ENCODE data around the gene BAG3.
"Not testable (repeated sequence)": the region's sequence is repeated elsewhere in the genome, so short reads cannot be mapped to it uniquely, and the experiment has no call there.

Gene BAG3

DNA sequence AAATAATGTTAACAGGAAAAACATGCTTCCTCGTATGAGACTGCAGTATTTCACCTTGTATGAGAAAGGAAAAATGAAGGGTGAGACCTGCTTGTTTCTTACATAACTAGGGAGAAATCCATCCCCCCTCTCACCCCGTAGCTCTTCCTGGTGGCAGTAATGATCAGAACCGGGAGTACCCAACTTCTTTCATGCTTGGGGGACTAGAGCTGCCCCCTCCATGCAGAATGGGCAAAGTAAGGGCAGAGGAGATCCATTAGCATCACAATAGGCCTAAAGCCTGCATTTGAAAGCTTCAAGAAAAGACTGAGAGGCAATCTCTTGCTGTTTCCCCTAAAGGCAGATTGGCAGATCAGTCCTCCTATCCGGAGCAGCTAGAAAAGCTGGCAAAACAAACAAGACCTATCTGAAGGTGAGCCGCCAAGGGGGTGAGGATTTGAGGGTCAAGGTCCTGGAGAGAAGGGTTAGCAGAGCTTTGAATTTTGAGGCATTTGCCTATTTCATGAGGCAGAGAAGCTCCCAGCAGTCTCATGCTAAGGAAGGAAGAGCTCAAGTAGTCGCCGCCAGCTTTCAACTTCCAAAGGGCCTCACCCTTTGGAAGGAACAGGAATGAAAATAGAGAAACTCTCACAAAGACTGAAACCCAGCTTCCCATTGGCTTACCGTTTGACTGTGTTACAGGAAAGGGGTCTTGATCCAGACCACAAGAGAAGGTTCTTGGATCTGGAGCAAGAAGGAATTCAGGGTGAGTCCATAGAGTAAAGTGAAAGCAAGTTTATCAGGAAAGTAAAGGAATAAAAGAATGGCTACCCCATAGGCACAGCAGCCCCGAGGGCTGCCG lies 36.2 kb downstream of the BAG3 start:
- in situ Hi-C loops (cut with MboI; ENCODE audit: low sequenced_read_pairs) = no loop called here

DNA sequence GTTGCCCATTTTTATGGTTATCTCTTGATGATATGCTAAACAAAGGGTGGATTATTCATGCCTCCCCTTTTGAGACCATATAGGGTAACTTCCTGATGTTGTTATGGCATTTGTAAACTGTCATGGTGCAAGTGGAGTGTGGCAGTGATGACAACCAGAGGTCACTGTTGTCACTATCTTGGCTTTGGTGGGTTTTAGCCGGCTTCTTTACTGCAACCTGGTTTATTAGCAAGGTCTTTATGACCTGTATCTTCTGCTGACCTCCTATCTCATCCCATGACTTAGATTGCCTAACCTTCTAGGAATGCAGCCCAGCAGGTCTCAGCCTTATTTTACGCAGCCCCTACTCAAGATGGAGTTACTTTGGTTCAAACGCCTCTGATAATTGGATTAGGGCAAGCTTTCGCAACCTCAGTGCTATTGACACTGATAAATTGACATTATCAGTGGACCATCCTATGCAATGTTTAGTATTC lies 36.9 kb downstream of the BAG3 start:
- in situ Hi-C loops (cut with MboI; ENCODE audit: low sequenced_read_pairs) = no loop called here

GRCh38 chr10:119689016-119689580 lies 37.9 kb downstream of the BAG3 start:
- in situ Hi-C loops (cut with MboI; ENCODE audit: low sequenced_read_pairs) = no loop called here

DNA sequence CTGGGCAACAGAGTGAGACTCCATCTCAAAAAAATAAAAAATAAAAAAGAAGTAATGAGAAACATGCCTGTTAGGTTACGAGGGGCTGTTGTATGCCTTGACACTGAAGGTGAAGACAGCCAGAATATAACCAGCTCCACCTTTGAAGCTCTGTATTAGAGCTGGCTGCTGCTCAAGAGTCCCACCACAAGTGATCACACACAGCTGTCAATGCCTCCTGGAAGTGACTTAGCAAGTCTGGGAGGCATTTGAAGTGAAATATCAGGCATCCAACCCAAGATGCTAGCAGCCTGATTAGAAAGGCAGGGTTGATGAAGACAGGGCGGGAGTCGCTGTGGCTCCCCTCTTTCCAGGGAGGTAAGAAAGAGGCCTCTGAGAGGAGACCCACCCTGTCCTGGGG lies 40.5 kb downstream of the BAG3 start:
- in situ Hi-C loops (cut with MboI; ENCODE audit: low sequenced_read_pairs) = no loop called here

DNA sequence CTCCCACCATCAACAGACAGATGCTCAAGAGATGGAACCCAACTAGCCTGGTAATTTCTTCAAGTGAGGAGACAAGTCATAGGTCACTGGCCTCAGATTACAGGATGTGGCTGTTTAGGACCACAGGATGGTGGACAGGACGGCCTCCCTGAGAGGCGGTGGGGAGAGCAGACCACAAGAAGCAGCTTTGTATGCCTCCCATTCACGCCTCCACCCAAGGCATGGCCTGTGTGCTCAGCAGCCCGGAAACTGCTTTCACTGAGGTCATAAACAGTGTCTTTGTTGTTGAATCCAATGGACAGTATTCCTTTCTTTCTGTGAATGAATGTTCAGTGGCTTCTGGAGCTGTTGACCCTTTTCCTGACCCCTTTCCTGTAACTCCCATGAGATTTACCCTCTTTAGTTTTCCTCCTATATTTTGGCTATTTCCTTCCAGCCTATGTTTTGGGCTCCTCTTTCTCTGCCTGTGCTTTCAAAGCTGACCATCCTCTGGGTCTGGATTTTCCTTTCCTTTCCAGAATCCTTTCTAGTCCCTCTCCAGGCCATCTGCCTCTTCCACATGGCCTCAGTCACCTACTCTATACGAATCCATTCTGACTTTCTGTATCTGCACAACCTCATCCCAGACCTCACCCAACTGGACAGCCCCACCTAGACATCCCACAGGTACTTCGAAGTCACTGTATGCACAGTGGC lies 42.2 kb downstream of the BAG3 start:
- in situ Hi-C loops (cut with MboI; ENCODE audit: low sequenced_read_pairs) = no loop called here

- in situ Hi-C loops (cut with MboI; ENCODE audit: low sequenced_read_pairs) = no loop called here
Observed at GRCh38 chr10:119694608-119695007, 43.4 kb downstream of the BAG3 start.

- in situ Hi-C loops (cut with MboI; ENCODE audit: low sequenced_read_pairs) = no loop called here
Observed at GRCh38 chr10:119700321-119700954, 49.3 kb downstream of the BAG3 start.

GRCh38 chr10:119701861-119702260 lies 50.7 kb downstream of the BAG3 start:
- in situ Hi-C loops (cut with MboI; ENCODE audit: low sequenced_read_pairs) = no loop called here

GRCh38 chr10:119702583-119702982 lies 51.4 kb downstream of the BAG3 start:
- in situ Hi-C loops (cut with MboI; ENCODE audit: low sequenced_read_pairs) = no loop called here

GRCh38 chr10:119703903-119704508 lies 52.8 kb downstream of the BAG3 start:
- in situ Hi-C loops (cut with MboI; ENCODE audit: low sequenced_read_pairs) = no loop called here

- in situ Hi-C loops (cut with MboI; ENCODE audit: low sequenced_read_pairs) = no loop called here
Observed at GRCh38 chr10:119705434-119705831, 54.3 kb downstream of the BAG3 start.

GRCh38 chr10:119706521-119707278 lies 55.5 kb downstream of the BAG3 start:
- in situ Hi-C loops (cut with MboI; ENCODE audit: low sequenced_read_pairs) = no loop called here

GRCh38 chr10:119707331-119707730 lies 56.2 kb downstream of the BAG3 start:
- in situ Hi-C loops (cut with MboI; ENCODE audit: low sequenced_read_pairs) = not testable (repeated sequence)

GRCh38 chr10:119710935-119711334 lies 59.8 kb downstream of the BAG3 start:
- in situ Hi-C loops (cut with MboI; ENCODE audit: low sequenced_read_pairs) = not testable (repeated sequence)

DNA sequence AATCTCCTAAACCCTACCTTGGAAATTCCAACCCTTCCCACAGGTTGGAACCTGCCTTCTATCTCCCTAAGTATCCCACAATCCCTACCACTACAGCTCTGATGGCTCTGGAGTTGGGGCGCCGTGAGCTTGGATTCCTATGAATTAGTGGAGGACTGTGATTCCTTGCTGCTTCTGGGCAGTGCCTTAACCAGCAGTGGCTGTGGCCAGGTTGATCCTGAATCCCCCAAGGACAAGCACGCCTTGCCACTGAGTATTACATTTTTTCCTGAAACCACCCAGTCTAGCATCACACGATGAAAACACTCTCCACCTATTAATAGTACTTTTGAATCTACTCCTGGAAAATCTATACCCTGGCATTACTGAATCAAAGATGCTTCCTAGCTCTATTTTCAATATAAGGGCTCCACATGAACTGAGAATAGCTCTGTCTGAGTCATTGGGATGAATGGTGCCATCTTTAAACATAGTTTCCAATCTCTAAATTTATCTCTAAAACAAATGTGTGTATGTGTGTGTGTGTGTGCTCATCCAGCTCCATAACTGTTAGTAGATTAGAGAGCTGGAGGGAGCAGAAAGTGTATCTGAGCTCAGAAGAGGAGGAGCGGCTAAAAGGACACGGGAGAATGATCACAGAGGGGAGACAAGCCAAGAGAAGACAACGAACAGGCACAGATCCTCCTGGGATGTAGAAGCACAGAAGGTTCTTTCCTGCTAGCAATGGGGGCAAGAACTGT lies 62.7 kb downstream of the BAG3 start:
- in situ Hi-C loops (cut with MboI; ENCODE audit: low sequenced_read_pairs) = no loop called here

DNA sequence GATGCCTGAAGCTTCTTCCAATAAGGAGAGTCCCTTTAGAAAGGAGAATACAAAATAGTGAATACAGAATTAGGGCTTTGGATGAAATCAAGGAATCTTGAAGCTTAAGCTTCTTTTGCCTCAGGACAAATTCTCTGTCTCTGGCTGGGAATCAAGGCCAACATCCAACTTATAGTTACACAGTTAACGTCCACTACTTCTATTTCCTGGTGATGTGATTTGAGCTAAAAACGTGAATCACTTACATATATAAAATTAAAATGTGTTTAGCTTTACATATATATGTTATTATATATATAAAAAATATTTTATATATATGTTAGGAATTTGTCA lies 63.3 kb downstream of the BAG3 start:
- in situ Hi-C loops (cut with MboI; ENCODE audit: low sequenced_read_pairs) = no loop called here

- in situ Hi-C loops (cut with MboI; ENCODE audit: low sequenced_read_pairs) = no loop called here
Observed at GRCh38 chr10:119715628-119716505, 64.7 kb downstream of the BAG3 start.

GRCh38 chr10:119723161-119723560 lies 72.0 kb downstream of the BAG3 start:
- in situ Hi-C loops (cut with MboI; ENCODE audit: low sequenced_read_pairs) = no loop called here

DNA sequence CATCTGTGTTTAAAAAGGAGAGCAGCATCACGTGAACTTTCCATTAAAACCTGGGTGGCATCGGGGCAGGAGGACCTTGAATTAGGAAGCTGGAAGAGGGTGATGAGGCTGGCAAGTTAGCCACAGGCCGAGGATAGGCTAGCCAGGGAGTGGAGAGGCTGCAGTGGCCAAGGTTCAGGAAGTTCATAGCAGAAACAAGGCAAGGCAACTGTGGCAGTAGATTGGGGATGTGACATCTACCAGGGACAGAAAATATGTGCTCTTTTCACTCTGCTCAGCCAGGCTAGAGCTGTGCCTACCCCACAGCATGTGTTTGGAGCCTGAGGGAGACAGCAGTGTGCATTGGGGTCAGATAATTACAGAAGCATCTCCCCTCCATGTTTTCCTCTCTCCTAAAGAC lies 72.4 kb downstream of the BAG3 start:
- in situ Hi-C loops (cut with MboI; ENCODE audit: low sequenced_read_pairs) = no loop called here
